Measurements from ENCODE around the gene STRIT1.
A peak's percentile ranks its signal among the peaks of the same experiment; 100 is the strongest.

The STRIT1 gene

DNA sequence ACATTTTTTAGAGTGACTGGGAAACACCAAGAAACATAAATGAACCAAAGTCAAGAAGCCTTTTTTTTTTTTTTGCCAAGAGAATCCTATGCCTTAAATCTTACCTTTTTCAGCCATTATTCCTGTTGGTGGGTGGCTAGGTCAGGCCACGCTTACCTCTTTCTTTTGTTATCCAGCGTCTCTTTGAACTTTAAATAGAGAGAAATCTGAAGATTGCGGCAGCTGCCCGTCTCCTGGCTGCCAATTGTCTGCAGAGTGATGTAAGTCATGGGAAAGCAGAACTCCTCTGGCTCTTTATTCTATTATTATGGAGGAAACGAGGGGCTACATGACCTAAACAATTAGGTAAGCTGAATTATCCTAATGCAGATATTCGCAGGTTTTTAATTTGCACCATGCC is at the start of gene STRIT1:
STRIT1 (minus strand) TSS at position 168 of the 400 bp plus-strand sequence.
- no peak for DNase-seq (ENCODE audit: low read depth)

DNA sequence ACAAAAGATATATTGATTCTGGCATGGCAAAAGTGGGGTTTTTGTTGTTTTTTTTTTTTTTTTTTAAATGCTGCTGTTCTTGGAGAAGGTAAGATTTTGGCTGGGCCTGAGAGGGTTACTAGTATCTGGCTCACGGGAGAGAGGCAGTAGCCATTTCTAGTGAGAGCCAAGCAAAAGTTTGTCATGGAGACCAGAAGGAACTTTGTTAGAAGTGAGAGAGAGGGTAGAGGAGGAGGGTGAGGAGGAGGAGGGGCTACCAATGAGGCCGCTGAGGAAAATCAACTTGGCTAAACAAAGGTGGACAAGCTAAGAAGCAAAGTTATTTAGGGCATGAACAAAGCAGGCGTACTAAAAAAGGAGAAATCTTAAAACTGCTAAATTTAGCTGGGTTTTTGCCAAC is 48.9 kb upstream of the STRIT1 start:
- DNase-seq (ENCODE audit: low read depth) = no peak

GRCh38 chr3:155339052-155339451 is 45.6 kb upstream of the STRIT1 start:
- DNase-seq (ENCODE audit: low read depth) = no peak

DNA sequence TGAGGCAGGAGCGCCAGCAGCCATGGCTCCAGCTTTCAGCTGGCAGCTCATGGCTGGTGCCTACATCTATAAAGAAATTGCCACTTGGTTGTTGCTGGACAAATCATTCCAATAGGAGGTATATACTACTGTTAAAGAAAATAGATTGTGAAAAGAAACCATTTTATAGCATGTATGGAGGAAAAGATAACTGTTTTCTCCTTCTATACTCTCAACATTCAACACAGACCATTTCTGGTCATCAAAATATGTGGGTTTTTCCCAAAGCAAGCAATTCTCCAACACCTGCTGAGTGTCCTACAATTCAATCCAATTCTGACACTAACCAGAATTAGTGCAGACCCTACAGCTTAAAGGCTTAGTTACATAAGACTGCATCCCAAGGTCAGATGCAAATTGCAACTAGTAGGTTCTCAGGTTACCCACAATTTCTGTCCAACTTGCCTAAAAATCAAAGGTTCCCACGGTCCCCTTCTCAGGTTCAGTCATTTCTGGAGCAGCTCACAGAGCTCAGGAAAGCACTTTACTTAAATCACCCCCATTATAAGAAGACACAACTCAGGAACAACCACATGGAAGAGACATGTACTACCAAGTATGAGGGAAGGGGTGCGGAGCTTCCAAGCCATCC is 42.4 kb upstream of the STRIT1 start:
- DNase-seq (ENCODE audit: low read depth) = no peak

DNA sequence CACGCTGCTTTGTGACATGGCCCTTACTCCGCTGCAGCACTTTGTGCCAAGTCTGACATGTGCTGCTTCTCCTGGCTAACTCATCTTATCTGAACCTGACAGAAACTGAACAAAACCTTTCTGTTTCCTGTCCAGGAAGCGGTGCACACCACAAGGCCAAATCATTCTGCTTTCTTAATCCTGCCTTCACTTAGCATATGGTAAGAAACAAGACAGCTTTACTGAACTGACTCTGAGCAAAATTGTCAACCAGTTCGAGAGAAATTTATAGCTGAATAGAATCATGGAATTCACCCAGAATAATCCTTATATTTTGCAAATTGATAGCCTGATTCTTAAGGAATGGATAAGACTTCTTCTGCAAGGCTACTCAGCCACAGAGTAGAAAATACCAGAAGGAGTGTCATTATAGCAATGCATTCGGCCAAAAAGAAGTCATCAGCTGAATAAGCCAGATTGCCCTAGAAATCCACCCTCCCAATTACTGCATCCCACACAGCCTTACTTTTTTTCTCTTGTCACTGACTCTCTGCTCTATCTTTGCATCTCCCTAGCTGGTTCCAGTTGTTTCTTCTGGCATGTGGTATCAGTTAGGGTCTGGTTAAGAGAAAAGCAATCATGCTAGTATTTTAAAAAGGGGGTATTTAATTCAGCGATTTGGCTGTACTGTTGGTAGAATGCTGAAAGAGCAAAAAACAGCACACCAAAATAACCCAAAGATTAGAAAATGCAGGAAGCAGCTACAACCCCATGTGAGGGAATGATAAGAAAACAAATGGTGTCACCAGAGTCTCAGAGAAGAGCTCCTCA is 41.6 kb upstream of the STRIT1 start:
- DNase-seq (ENCODE audit: low read depth) = no peak

DNA sequence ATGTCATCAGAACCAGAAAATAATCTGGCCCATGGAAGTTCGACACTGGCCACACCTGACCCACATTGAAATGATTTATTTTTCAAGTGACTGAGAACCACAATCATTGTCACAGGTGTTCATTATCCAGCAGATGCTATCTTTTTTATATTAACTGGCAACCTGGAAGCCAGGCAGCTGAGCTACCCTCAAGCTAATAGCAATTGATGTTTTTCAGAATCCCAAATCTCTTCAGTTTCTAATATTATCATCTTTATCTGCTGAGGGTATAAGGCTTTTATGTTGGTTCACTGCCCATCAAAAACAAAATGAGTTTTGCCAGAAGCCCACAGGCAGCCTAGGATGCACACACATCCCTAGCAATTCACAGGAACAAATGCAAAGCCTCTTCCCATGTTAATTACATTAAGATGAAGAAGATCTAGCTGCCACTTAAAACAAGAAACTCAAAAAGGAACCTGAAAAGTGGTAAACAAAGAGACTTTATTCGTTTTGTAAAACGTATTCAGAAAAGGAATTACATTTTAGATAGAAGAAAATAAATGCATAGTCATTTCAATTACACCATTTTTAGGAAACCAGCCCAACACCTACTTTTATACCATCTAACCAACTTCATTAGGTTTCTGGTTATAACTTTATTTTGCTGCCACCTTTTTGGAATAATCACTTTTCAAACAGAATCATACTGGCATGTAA is 40.9 kb upstream of the STRIT1 start:
- DNase-seq (ENCODE audit: low read depth) = no peak

DNA sequence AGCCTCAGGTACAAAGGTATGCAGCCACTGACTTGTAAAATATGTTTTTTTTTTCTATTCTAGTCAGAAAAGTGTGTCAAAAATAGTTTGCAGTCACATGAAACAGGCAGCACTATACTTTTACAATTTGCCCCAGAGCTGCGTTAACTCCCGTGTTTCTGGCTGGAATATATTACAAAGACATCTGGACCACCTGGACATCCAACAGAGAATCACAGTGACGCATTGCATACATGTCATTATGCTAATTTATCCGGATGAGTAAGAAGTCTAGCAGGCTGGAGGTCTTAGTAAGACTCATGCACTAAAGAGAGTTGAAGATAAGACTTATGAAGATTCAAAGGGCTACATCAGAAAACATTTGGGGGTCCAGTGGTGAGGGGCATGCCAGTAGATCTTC is 39.2 kb upstream of the STRIT1 start:
- DNase-seq (ENCODE audit: low read depth) = no peak

GRCh38 chr3:155331078-155331477 is 37.6 kb upstream of the STRIT1 start:
- DNase-seq (ENCODE audit: low read depth) = no peak

DNA sequence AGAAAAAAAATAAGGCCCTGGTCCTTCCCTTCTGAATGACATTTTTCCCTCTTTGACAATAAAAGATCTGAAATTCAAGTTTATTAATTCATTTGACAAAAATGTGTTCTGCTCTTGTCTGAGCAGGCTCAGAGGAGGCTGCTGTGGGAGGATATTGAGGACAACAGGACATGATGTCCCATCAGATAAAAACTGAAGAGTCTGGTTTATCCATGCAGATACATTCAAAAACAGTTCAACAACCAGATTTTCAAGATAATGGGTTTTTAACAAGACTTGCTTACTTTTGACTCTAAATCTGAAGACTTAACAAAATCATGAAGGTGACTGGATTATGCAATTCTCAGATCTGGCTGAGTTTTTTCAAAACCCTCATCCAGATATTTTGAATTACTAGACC is 36.9 kb upstream of the STRIT1 start:
- DNase-seq (ENCODE audit: low read depth) = no peak

GRCh38 chr3:155329513-155330048 is 36.1 kb upstream of the STRIT1 start:
- DNase-seq (ENCODE audit: low read depth) = no peak

- no peak for DNase-seq (ENCODE audit: low read depth)
Observed at GRCh38 chr3:155327871-155328270, 34.4 kb upstream of the STRIT1 start.

- no peak for DNase-seq (ENCODE audit: low read depth)
Observed at GRCh38 chr3:155327430-155327829, 33.9 kb upstream of the STRIT1 start.

DNA sequence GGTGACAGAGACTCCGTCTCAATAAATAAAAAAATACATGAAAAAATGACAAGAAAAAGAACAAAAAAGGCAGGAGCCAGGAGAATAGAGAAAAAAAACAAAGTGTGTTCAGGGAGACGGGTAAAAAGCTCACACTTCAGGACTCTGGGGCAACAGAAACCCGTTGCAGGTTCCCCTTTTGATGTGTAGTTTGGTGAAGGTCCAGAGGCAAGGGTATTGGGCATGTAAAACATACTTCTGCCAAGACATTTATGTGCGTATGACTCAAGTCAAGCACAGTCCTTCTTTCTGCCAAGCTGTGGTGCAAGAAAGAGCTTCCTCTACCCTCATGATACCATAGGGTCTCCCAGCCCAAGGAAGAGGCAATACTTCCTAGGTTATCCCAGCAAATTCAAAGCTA is 33.4 kb upstream of the STRIT1 start:
- no peak for DNase-seq (ENCODE audit: low read depth)

DNA sequence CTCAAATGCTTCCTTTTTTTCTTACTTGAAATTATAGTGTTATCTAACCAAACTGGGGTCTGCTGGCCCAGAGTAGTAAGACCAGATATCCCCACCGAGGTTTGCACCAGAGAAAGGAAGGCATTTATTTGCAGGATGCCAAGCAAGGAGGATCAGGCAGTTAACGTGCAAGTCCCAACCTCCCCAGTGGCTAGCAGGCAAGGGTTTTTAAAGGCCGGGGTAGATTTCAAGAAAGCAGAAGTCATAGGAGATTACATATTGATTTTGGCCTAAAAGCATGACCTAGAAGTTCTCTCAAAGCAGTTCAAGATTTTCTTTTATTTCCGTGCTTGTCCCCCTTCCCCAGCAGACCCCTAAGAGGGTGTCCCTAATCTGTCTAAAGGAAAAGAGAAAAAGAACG is 32.8 kb upstream of the STRIT1 start:
- DNase-seq (ENCODE audit: low read depth) = no peak

DNA sequence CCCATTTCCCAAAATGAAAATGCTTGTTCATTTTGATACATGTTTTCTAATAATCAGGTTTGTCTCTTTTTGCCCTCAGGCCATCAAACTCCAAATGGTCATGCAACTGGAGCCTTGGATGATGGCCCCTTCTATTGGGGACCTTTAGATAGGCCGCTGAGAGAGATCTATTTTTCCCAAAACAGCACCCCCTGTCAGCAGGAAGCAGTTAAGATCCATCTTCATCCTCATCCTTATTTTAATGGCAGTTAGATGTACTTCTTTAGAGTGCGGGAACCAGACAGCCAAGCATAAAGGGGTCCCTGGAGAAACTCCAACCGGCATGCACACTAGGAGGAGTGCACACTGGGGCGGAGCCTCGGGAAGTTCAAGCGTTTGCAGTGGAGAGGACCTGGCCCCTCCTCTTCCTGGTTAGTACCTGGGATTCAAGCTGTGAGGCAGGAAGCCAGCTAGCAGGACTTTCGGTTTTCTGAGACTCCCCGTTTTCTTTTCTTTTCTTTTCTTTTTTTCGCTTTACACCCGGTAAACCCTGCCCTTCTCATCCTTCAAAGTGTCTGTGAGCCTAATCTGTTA is 31.9 kb upstream of the STRIT1 start:
- no peak for DNase-seq (ENCODE audit: low read depth)

DNA sequence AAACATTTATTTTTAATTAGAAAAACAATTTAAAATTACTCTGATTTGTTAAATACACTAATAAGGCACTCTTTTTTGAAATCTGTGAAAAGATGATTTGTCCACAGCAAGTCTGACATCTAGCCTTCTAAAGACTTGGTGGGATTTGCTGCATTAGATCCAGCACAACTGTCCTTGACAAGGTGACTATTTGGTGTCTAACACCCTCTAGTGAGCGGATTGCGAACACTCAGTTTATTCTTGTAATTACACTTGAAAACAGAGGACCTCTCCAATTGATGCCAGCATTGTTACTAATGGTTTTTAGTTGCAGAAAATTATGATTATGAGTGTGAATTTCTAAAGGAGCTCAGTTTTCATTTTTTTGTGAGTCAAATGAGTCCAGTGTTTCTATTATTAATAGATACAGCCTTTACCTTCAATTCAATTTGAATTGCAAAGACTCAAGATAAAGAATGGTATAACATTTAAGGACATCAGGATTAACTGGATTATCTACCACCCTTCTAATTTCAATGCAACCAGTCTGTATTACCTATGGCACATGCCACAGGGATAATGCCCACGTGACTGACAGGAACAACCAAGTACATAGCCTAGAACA is 29.7 kb upstream of the STRIT1 start:
- DNase-seq (ENCODE audit: low read depth) = peak; percentile 15

DNA sequence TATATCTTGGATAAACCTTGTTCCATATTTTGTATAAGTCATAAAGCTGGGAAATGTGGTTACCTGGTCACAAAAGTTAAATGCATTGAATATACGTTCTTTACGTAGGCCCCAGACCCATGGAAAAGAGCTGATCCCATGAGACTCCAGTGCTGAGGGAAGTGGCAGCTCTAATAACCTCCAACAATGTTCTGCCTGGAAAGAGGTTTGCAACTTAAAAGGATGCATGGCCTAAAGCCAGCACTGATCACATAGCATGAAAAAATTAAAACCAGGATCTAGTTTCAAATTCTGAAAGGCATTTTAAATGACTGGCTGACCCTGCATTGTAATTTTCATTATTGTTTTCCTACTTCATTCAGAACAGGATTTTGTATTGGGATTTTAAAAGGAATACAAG is 27.9 kb upstream of the STRIT1 start:
- DNase-seq (ENCODE audit: low read depth) = no peak

GRCh38 chr3:155320934-155321333 is 27.5 kb upstream of the STRIT1 start:
- no peak for DNase-seq (ENCODE audit: low read depth)

- DNase-seq (ENCODE audit: low read depth) = no peak
Observed at GRCh38 chr3:155318740-155319139, 25.3 kb upstream of the STRIT1 start.

DNA sequence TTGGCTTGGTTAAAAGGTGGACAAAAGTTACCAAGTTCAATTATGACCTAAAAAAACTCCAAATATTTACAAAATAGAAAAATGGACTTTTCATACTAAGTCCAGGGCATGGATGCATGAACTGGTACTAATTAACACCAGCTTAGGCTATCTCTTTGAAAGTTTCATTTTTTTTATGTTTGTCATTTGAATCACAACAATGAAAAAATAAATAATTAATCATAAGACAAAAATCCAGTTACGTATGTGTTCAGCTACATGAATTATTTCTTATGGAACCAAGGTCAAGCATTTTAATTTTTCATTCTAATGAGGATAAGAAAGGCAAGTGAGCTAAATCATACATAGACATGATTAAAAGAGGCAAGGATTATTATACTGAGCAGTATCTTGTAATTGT is 23.7 kb upstream of the STRIT1 start:
- no peak for DNase-seq (ENCODE audit: low read depth)

- no peak for DNase-seq (ENCODE audit: low read depth)
Observed at GRCh38 chr3:155316426-155316825, 22.9 kb upstream of the STRIT1 start.

- no peak for DNase-seq (ENCODE audit: low read depth)
Observed at GRCh38 chr3:155313916-155314315, 20.4 kb upstream of the STRIT1 start.

All from GM04503 (cell line).